ENCODE results near the gene OCEL1.

The OCEL1 gene

DNA sequence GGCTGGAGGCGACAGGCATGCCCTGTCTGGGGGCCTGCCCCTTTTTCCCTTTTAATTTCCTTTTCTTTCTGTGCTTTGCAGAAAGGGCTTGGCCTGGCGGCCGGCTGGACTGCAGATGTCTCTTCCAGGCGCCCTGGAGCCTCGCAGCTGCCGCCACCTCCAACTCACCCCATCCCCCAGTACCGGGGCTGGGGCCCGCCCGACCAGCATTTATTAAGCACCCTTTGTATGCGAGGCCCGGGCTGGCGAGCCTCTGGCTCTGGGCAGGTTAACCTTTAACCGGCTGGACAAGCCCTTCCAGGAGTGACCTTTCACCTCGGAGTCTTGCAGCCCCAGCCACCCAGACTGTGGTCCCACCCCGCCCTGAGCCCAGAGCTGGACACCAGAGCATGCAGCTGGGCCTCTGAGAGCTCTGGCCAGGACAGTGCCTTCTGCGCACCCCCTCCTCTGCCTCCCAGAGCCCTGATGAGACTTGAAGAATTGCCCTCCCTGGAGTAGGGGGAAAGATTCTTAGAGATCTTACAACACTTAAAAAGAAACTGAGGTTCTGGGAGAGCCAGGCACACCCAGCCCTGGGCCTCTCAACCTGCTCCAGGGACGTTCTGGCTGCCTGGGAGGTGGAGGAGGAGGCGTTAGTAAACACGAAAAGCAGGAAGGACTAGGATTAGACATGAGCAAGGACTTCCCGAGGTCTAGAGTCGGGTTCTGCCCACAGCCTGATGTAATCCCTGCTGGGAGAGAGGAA is 20.8 kb downstream of the OCEL1 start:
- peak in 1 of 2 experiments; percentile 79 for DNase-seq (ENCODE audit: low read depth in 1 of 2, low spot score in 1 of 2)
- in situ Hi-C loops (cut with HindIII; ENCODE audit: low pct_unique_long_range_greater_than_20kb, low sequenced_read_pairs), result no loop called here
- TF ChIP-seq JUND (IDR thresholded peaks at IDR 0.05; ENCODE audit: low read depth), result no peak

DNA sequence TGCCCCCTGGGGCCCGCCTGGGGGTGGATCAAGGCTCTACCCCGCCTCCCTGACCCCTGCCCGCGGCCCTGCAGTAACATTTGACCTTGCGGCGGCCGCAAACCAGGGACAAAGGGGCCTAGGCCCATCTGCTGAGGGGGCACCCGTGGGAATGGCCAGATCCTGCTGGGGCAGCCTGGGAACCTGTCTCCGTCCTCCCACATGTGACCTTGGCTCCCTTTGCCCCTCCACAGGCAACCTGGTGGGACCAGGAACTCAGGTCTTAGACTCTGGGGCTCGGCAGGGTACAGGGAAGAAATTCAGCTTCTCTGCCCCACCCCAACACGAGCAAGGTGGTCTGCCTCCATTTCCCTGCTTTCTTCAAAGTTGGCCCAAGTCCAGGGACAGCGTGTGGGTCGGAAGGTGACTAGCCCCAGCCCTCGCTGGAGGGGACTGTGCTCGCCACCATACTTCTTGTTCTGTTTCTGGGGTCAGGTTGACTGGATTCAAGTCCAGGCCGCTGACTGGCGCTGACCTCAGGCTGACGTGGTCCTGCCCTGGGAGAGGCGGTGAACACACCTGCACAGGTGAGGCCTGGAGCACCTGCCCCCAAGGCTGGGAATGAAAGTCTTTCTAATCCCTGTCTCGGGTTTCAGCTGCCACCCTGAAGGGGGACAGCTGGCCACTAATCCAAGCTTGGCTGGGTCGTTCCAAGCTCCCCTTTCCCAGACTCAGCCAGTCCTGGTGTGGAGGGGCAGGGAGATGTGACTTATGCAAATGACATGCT is 22.2 kb downstream of the OCEL1 start:
- peak in 1 of 2 experiments; percentile 87 for DNase-seq (ENCODE audit: low read depth in 1 of 2, low spot score in 1 of 2)
- TF ChIP-seq JUND (IDR thresholded peaks at IDR 0.05; ENCODE audit: low read depth), result no peak
- in situ Hi-C loops (cut with HindIII; ENCODE audit: low pct_unique_long_range_greater_than_20kb, low sequenced_read_pairs), result no loop called here

DNA sequence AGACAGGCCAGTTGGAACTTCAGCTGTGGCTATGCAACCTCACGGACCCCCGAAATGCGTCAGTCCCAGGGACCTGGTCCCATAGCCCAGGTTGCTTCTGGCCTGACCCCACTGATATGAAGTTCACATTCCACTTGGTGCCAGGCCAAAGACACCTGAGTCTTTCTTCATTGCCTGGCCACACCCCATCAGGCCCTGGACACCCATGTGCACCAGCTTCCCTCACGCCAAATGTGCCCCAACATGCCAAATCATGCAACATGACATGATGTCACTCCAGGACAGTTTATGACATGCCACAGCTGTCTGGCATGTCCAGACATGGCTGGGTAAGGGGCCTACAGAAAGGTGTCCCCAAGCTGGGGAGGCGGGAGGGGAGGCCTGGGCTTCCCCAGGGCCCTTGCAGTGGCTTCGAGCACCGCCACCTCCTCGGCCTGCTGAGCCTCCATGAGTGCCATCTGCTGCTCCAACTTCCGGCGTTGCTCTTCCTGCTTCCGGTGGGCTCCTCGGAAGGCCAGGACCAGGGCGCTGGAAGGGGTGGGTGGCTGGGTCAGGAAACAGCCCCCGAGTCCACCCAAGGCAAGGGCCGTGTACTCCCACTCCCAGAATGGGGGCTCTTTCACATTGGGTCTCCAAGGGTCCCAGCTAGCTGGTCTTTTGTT is 24.0 kb downstream of the OCEL1 start:
- no peak for TF ChIP-seq JUND (IDR thresholded peaks at IDR 0.05; ENCODE audit: low read depth)
- in situ Hi-C loops (cut with HindIII; ENCODE audit: low pct_unique_long_range_greater_than_20kb, low sequenced_read_pairs), result no loop called here
- no peak for DNase-seq (ENCODE audit: low read depth in 1 of 2, low spot score in 1 of 2)

DNA sequence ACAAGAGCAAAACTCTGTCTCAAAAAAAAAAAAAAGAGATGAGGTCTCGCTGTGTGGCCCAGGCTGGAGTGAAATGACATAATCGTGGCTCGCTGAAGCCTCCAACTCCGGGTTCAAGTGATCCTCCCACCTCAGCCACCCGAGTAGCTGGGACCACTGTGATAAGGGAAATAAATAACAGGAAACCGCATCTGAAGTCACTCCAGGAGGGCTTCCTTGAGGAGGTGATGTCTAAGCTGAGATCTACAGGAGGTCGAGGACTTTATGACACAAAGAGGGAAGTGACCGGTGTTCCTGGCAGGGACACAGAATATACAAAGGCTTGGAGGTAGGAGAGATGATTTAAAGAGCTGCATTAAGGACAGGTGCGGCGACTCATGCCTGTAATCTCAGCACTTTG is 28.6 kb downstream of the OCEL1 start:
- no peak for TF ChIP-seq JUND (IDR thresholded peaks at IDR 0.05; ENCODE audit: low read depth)
- in situ Hi-C loops (cut with HindIII; ENCODE audit: low pct_unique_long_range_greater_than_20kb, low sequenced_read_pairs), result no loop called here
- DNase-seq (ENCODE audit: low read depth in 1 of 2, low spot score in 1 of 2), result no peak

DNA sequence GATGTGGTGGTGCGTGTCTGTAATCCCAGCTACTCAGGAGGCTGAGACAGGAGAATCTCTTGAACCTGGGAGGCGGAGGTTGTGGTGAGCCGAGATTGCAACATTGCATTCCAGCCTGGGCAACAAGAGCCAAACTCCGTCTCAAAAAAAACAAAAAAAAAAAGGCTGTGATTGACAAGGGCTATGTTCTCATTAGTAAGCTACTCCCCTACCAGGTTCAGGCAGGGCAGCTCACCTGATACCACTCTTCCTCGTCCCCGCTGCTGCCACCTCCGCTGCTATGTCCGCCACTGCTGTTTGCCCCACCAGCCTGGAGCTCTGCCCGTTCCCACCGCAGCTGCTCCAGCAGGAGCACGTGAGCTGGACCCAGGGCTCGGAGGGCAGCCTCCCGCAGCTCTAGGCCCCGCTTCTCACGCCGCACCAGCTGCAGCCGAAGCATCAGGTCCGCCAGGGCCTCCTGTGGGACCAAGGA is 29.2 kb downstream of the OCEL1 start:
- no peak for TF ChIP-seq JUND (IDR thresholded peaks at IDR 0.05; ENCODE audit: low read depth)
- no peak for DNase-seq (ENCODE audit: low read depth in 1 of 2, low spot score in 1 of 2)

DNA sequence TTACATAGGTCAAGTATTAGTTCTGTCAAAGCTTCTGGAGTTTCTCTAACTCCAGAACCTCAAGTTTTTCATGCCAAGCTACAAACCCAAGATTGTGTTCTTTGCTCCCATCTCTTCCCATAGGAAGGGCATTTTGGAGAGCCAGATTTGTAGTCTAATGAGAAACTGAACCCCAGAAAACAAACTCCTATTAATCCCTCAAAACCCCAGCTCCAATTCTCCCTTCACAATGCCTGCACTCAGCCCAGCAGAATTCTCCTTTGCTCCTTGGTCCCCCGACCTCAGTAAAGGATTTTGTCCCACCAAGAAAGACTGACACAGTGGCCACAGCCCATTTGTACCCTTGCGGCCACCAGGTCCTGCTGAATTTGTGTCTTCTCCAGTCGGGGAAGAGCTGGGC is 30.1 kb downstream of the OCEL1 start:
- in situ Hi-C loops (cut with HindIII; ENCODE audit: low pct_unique_long_range_greater_than_20kb, low sequenced_read_pairs), result no loop called here
- no peak for TF ChIP-seq JUND (IDR thresholded peaks at IDR 0.05; ENCODE audit: low read depth)
- no peak for DNase-seq (ENCODE audit: low read depth in 1 of 2, low spot score in 1 of 2)

More for the DNA sequence above, 29.2 kb downstream of the OCEL1 start:
- in situ Hi-C loops (cut with HindIII; ENCODE audit: low pct_unique_long_range_greater_than_20kb, low sequenced_read_pairs), result no loop called here

DNA sequence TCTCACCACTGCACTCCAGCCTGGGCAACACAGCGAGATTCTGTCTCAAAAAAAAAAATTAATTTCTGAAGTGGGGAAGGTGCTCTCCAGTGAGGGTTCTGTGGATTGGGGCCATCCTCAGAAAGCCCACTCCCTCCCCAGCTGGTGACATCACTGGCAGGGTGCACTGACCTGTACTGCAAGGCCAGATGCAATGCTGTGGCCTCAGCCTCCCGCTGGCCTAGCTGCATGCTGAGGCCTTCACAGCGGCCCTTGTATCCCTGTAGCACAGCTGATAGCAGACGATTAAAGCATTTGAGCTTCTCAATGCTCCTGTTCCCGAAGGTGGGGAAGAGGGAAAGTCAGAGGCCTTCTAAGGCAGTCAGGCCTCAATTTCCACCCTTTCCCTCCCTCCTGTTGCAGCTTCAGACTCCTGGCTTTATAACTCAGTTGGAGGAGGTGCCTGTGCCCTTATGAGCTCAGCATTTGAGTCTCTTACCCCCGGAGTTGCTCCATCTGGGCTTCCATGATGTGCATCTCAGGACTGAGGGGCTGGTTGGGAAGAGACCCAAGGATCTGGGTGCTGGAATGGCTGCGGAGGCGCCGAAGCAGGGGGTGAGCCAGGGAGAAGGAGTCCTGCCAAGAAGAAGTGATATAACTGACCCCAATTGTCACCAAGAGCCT is 33.2 kb downstream of the OCEL1 start:
- peak in 1 of 2 experiments; percentile 53 for DNase-seq (ENCODE audit: low read depth in 1 of 2, low spot score in 1 of 2)
- in situ Hi-C loops (cut with HindIII; ENCODE audit: low pct_unique_long_range_greater_than_20kb, low sequenced_read_pairs), result no loop called here
- no peak for TF ChIP-seq JUND (IDR thresholded peaks at IDR 0.05; ENCODE audit: low read depth)

DNA sequence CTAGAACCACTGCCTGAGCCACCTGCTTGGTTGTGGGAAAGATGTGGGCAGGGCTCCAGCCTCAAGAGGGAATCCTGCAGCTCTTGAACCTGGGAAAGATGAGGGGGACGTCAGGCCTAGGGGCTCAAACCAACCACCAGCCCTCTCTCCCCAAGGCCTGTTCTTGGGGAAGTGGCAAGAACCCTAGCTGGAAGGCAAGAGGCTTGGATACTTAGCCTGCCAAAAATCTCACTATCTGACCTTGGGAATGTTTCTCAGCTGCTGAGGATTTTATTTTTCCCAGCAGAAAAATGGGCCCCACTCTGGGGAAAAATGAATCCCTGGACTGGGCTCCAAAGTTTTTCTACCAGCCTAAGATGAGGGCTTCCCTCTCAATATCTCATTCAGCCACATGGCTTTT is 33.9 kb downstream of the OCEL1 start:
- TF ChIP-seq JUND (IDR thresholded peaks at IDR 0.05; ENCODE audit: low read depth), result no peak
- no peak for DNase-seq (ENCODE audit: low read depth in 1 of 2, low spot score in 1 of 2)
- in situ Hi-C loops (cut with HindIII; ENCODE audit: low pct_unique_long_range_greater_than_20kb, low sequenced_read_pairs), result no loop called here

DNA sequence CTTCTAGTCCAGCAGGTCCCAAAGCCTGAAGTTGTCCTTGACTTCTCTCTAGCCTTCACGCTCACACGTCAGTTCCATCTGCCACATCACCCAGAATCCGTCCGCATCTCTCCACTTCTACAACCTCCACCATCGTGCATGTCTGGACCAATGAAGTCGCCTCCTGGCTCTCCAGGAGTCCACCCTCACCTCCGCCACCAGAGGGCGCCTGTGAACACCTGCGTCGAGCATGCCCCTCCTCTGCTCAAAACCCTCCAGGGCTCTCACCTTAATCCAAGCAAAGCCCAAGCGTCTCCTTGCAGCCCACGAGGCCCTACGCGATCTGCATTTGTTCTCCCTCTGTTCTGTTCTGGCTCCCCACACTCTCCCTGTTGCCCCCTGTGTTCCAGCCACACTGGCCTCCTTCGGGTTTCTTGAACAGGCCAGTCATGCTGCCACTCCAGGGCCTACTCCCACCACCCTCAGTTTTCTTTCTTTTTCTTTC is 34.9 kb downstream of the OCEL1 start:
- in situ Hi-C loops (cut with HindIII; ENCODE audit: low pct_unique_long_range_greater_than_20kb, low sequenced_read_pairs), result no loop called here
- DNase-seq (ENCODE audit: low read depth in 1 of 2, low spot score in 1 of 2), result peak; percentile 84 to 93
- no peak for TF ChIP-seq JUND (IDR thresholded peaks at IDR 0.05; ENCODE audit: low read depth)

DNA sequence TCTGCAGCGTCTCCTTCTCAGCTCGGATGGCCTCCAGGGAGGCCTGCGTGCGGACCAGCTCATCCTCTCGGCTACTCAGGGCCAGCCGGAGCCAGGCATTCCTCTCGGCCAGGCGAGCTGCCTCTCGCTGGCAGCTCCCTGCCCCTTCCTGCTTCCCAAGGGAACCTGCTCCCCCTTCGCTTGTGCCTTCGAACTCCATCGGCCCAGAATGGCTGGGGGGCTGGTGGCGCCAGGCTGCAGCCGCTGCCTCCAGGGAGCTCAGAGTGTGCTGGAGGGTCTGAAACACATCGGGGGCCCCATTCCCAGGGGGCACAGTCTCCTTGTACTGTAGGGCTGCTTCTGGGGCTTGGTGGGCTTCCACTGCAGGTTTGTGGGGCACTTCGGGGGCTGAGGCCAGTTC is 36.5 kb downstream of the OCEL1 start:
- no peak for DNase-seq (ENCODE audit: low read depth in 1 of 2, low spot score in 1 of 2)
- in situ Hi-C loops (cut with HindIII; ENCODE audit: low pct_unique_long_range_greater_than_20kb, low sequenced_read_pairs), result no loop called here

DNA sequence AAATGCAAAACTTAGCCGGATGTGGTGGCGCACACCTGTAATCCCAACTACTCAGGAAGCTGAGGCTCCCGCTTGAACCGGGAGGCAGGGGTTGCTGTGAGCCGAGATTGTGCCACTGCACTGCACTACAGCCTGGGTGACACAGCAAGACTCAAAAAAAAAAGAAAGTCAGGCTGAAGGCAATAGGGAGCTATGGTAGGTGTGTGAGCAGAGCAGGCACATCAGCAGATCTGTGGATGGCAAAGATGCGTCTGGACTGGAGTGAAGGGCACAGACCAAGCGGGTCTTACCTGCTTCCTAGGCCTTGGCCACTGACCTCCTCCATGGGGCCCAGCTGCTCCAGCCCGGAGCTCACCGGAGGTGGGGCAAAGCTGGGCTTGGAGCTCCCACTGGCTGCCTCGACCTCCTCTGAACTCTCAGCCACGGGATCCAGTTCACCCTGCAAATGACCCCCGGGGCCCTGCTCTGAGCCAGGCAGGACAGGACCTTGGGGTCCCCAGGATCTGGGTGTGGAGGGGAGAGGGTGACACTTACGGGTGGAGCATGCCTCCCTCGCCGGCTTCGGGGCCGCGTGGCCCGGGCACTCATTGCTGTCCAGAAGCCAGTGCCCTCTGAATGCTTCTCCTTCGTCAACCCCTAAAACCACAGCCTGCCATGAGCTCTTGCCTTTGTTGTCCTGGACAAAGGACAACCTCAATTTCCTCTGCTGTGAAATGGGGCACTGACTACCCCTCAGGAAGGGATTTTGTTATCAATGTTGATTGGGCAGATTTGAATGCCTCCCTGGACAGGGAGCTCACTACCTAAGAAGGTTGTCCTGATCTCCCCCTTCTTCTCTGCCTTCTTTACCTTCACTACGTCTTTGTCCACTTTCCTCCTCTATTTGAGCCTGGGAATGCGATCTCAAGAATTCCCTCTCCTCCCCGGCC is 38.0 kb downstream of the OCEL1 start:
- no peak for DNase-seq (ENCODE audit: low read depth in 1 of 2, low spot score in 1 of 2)
- in situ Hi-C loops (cut with HindIII; ENCODE audit: low pct_unique_long_range_greater_than_20kb, low sequenced_read_pairs), result no loop called here
- TF ChIP-seq JUND (IDR thresholded peaks at IDR 0.05; ENCODE audit: low read depth), result no peak

More for the DNA sequence above, 36.5 kb downstream of the OCEL1 start:
- TF ChIP-seq JUND (IDR thresholded peaks at IDR 0.05; ENCODE audit: low read depth), result no peak
